Cardiac fibroblast (primary cell): ENCODE results near the gene FNDC3B.

Experiments
- DNase-seq, 2 donors: peaks; one replicate each; pipeline versions ENCODE4 v3.0.0 to v3.0.0-alpha.2; 2010; ENCODE audit warnings: low read depth in 2 of 2
- H3K4me3 ChIP-seq, 2 donors: replicated peaks in 1 of 2; 1 replicate in 1 of 2; 2 replicates in 1 of 2; pipeline ENCODE4 v1.5.1; 2011; ENCODE audit warnings: low read depth in 2 of 2, low read length in 2 of 2, mild to moderate bottlenecking in 2 of 2, moderate library complexity in 1 of 2
- CTCF ChIP-seq: IDR thresholded peaks from one replicate; pipeline ENCODE4 v1.5.1; 2011; ENCODE audit warnings: low read depth, mild to moderate bottlenecking, low read length, inconsistent platforms

FNDC3B gene

GRCh38 chr3:172340583-172340982 lies 301.2 kb downstream of the FNDC3B start:
- H3K4me3 ChIP-seq, result no peak overlapping the region
- TF ChIP-seq CTCF, result no peak
- no peak for DNase-seq

GRCh38 chr3:172341482-172342059 lies 302.2 kb downstream of the FNDC3B start:
- no peak overlapping the region for H3K4me3 ChIP-seq
- peak; percentile 72 to 73 for DNase-seq
- TF ChIP-seq CTCF, result peak; percentile 36

- no peak for DNase-seq
- no peak overlapping the region for H3K4me3 ChIP-seq
- TF ChIP-seq CTCF, result no peak
Observed at GRCh38 chr3:172342097-172342659, 302.8 kb downstream of the FNDC3B start.

- H3K4me3 ChIP-seq, result no peak overlapping the region
- no peak for TF ChIP-seq CTCF
- DNase-seq, result no peak
Observed at GRCh38 chr3:172343117-172343516, 303.7 kb downstream of the FNDC3B start.

- no peak for TF ChIP-seq CTCF
- DNase-seq, result no peak
- H3K4me3 ChIP-seq, result no peak overlapping the region
Observed at GRCh38 chr3:172343979-172344378, 304.6 kb downstream of the FNDC3B start.

- H3K4me3 ChIP-seq, result no peak overlapping the region
- DNase-seq, result no peak
- no peak for TF ChIP-seq CTCF
Observed at GRCh38 chr3:172346161-172346560, 306.8 kb downstream of the FNDC3B start.
